ENCODE data around the gene ZNF407. TPM values are rescaled to one million over a fixed set of nuclear protein-coding genes. Genes with fewer than 3 reads are reported as not detected.

The ZNF407 gene
- total RNA-seq, 1 donor from 2014 or later = 26.7 TPM

- ATAC-seq (ENCODE audit: low read depth) = no peak
- CTCF ChIA-PET = no interaction called here
- Mint-ChIP-seq H3K27ac (no peak overlapping the region), H3K36me3 (ENCODE audit: low read depth) (peaks cover 16% of the 10 kb centered on the region), H3K9me3 (no peaks in the 10 kb centered on the region), H3K4me3 (no peak overlapping the region), H3K27me3 (no peaks in the 10 kb centered on the region), H3K4me1 (peaks cover 2% of the 10 kb centered on the region)
- intact Hi-C loops (cut with micrococcal nuclease) = no loop called here
- DNase-seq = no peak
- POLR2A ChIA-PET = no interaction called here
- no peak for TF ChIP-seq CTCF (IDR thresholded peaks at IDR 0.05)
Observed at GRCh38 chr18:75010278-75010677, 412.6 kb downstream of the ZNF407 start.

- ChIA-PET POLR2A (no interaction called here), CTCF (no interaction called here)
- no peaks in the 10 kb centered on the region for H3K9me3 Mint-ChIP-seq
- no peak overlapping the region for H3K4me3 Mint-ChIP-seq
- ATAC-seq (ENCODE audit: low read depth) (no peak), DNase-seq (no peak)
- peaks cover 5% of the 10 kb centered on the region for H3K4me1 Mint-ChIP-seq
- no peaks in the 10 kb centered on the region for H3K27me3 Mint-ChIP-seq
- no peak overlapping the region for H3K27ac Mint-ChIP-seq
- no peak for TF ChIP-seq CTCF (IDR thresholded peaks at IDR 0.05)
- peaks cover 16% of the 10 kb centered on the region for H3K36me3 Mint-ChIP-seq (ENCODE audit: low read depth)
- intact Hi-C loops (cut with micrococcal nuclease) = no loop called here
Observed at GRCh38 chr18:75010689-75011088, 413.0 kb downstream of the ZNF407 start.

- TF ChIP-seq CTCF (IDR thresholded peaks at IDR 0.05) = no peak
- CTCF ChIA-PET = interaction anchor here (1.2 kb wide), 1 partner anchor 10 kb away, joined by 3 read pairs; no protein-coding TSS in a partner anchor
- ATAC-seq (ENCODE audit: low read depth) = peak; percentile 71
- no peak overlapping the region for H3K4me3 Mint-ChIP-seq
- no peaks in the 10 kb centered on the region for H3K27me3 Mint-ChIP-seq
- POLR2A ChIA-PET = no interaction called here
- peaks cover 14% of the 10 kb centered on the region for H3K4me1 Mint-ChIP-seq
- no peaks in the 10 kb centered on the region for H3K9me3 Mint-ChIP-seq
- intact Hi-C loops (cut with micrococcal nuclease) = no loop called here
- peaks cover 2% of the 10 kb centered on the region for H3K36me3 Mint-ChIP-seq (ENCODE audit: low read depth)
- no peak overlapping the region for H3K27ac Mint-ChIP-seq
- no peak for DNase-seq
Observed at GRCh38 chr18:75016025-75016717, 418.5 kb downstream of the ZNF407 start.

DNA sequence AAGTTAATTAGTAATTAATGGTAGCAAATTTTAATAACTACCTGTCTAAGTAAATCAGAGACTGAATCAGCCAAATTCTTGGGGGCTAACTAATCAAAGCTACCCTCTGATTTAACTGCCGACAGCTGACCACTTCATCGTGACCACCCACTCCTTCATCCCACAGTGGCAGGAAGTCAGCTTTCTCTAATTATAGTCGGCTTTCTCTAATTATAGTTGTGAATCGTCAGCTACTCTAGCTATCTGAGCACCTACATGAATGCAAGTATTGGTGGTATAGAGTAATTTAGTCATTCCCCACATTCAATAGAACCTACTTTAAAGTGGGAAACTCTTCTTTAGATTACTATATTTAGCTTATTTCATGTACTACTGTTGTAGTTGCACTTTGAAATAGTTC lies 425.8 kb downstream of the ZNF407 start:
- TF ChIP-seq CTCF (IDR thresholded peaks at IDR 0.05) = no peak
- Mint-ChIP-seq H3K4me3 (no peak overlapping the region), H3K27ac (no peak overlapping the region), H3K9me3 (no peaks in the 10 kb centered on the region), H3K4me1 (peaks cover 3% of the 10 kb centered on the region), H3K36me3 (ENCODE audit: low read depth) (peaks cover 2% of the 10 kb centered on the region), H3K27me3 (no peaks in the 10 kb centered on the region)
- no peak for ATAC-seq (ENCODE audit: low read depth)
- no peak for DNase-seq
- CTCF ChIA-PET = no interaction called here
- intact Hi-C loops (cut with micrococcal nuclease) = no loop called here
- POLR2A ChIA-PET = no interaction called here

DNA sequence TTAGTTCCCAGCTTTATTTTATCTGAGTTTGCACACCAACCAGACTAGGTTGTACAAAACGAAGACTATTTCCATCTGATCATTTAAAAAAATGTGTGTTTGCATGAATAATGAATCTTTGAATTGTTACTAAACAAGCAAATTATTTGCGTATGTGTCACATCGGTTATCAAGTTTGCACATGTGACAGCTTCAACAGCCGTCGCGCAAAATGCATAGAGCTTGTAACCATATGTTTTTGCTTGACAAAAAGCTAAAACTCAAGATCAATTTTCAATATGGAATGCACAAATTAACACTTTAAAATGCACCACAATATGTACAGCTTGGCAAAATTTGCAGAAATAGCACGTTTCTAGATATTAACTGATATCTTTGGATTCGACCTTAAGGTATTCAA lies 427.2 kb downstream of the ZNF407 start:
- CTCF ChIA-PET = no interaction called here
- Mint-ChIP-seq H3K36me3 (ENCODE audit: low read depth) (peaks cover 2% of the 10 kb centered on the region), H3K4me1 (peaks cover 3% of the 10 kb centered on the region), H3K27ac (no peak overlapping the region), H3K9me3 (no peaks in the 10 kb centered on the region), H3K4me3 (no peak overlapping the region), H3K27me3 (no peaks in the 10 kb centered on the region)
- POLR2A ChIA-PET = no interaction called here
- DNase-seq (no peak), ATAC-seq (ENCODE audit: low read depth) (no peak)
- no peak for TF ChIP-seq CTCF (IDR thresholded peaks at IDR 0.05)
- intact Hi-C loops (cut with micrococcal nuclease) = no loop called here
